Activated naive CD8-positive, alpha-beta T cell treated with anti-CD3 and anti-CD28 coated beads, Interleukin-2, amount 10 ng/mL, durations not matched to agents 7 days and 5 days (primary cell): ENCODE results near the gene FKBP2. TPM values are rescaled to one million over a fixed set of nuclear protein-coding genes. Genes with fewer than 3 reads are reported as not detected.
A peak's percentile ranks its signal among the peaks of the same experiment; 100 is the strongest.

Source experiments
- ATAC-seq: fragments of 150-1000 bp; cut with Tn5 transposase; one replicate; pipeline ENCODE4 v1.10.0; 2021; ENCODE audit warnings: low read depth, moderate library complexity
- POLR2A ChIA-PET: fragments of 350-600 bp; sonication (Branson Sonifier 250); formaldehyde crosslinking; loops from one replicate; lab custom pipeline; 2021; ENCODE audit warnings: antibody characterized with exemption; lab: Charles Lee
- DNase-seq: peaks from one replicate; pipeline ENCODE4 v3.0.0; 2021
- H3K27ac Mint-ChIP-seq: one replicate; pipeline ENCODE4 v1.8.0; 2022; ENCODE audit warnings: mild to moderate bottlenecking, mixed read lengths
- H3K27me3 Mint-ChIP-seq: one replicate; pipeline ENCODE4 v1.8.0; 2022; ENCODE audit warnings: mild to moderate bottlenecking, moderate library complexity, mixed read lengths
- H3K36me3 Mint-ChIP-seq: one replicate; pipeline ENCODE4 v1.8.0; 2021; ENCODE audit warnings: mild to moderate bottlenecking, mixed read lengths
- H3K4me1 Mint-ChIP-seq: one replicate; pipeline ENCODE4 v1.8.0; 2021; ENCODE audit warnings: mixed read lengths
- H3K4me3 Mint-ChIP-seq: one replicate; pipeline ENCODE4 v1.8.0; 2022; ENCODE audit warnings: mild to moderate bottlenecking, moderate library complexity, mixed read lengths
- H3K9me3 Mint-ChIP-seq: one replicate; pipeline ENCODE4 v1.8.0; 2021; ENCODE audit warnings: mixed read lengths
- total RNA-seq, 2 experiments: library from RNA; stranded (reverse); gene quantifications; one replicate each; pipeline ENCODE4 v1.2.3, GENCODE V29; 2021

The FKBP2 gene
- total RNA-seq, 2 experiments from 2014 or later, result 27.7 to 28.1 TPM

DNA sequence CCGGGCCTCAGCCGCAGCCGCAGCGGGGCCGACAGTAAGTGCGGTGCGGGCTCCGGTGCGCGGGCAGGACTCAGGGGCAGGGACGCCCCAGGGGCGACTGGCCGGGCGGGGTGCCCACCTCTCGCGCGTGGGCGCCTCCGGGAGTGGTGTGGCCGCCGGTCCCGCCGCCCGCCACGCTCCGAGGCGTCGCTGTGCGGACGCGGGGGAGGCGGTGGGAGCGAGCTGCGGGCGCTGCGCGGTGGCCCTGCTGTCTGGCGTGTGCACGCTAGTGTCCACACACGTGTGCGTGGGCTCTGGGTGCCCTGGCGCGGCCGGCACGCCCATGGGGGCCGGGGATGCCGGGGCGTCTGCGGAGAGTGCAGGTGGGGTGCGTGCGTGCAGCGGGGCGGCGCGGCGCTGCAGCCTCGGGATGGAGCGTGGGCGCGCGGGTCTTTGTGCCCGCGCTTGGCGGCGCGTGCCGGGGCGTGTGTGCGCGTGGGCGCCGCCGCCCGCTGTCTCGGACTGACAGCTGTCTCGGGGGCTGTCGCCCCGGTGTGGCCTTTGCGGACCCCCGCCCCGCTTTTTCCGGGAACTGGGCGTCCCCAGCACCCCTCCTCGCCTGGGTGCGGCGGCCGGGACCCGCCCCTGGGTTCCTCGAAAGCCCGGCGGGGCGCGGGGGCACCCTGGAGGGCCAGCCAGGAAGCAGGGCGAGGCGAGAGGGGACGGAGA lies 51.0 kb downstream of the FKBP2 start:
- peaks cover 2% of the 10 kb centered on the region for H3K4me1 Mint-ChIP-seq
- ATAC-seq, result peak; percentile 53
- H3K9me3 Mint-ChIP-seq, result no peaks in the 10 kb centered on the region
- peaks cover 59% of the 10 kb centered on the region for H3K27me3 Mint-ChIP-seq
- no peak overlapping the region for H3K4me3 Mint-ChIP-seq
- no peak overlapping the region for H3K27ac Mint-ChIP-seq
- no peak for DNase-seq
- POLR2A ChIA-PET, result interaction anchor here (1.2 kb wide), 1 partner anchor 46 kb away, joined by 3 read pairs; no protein-coding TSS in a partner anchor
- H3K36me3 Mint-ChIP-seq, result no peaks in the 10 kb centered on the region

DNA sequence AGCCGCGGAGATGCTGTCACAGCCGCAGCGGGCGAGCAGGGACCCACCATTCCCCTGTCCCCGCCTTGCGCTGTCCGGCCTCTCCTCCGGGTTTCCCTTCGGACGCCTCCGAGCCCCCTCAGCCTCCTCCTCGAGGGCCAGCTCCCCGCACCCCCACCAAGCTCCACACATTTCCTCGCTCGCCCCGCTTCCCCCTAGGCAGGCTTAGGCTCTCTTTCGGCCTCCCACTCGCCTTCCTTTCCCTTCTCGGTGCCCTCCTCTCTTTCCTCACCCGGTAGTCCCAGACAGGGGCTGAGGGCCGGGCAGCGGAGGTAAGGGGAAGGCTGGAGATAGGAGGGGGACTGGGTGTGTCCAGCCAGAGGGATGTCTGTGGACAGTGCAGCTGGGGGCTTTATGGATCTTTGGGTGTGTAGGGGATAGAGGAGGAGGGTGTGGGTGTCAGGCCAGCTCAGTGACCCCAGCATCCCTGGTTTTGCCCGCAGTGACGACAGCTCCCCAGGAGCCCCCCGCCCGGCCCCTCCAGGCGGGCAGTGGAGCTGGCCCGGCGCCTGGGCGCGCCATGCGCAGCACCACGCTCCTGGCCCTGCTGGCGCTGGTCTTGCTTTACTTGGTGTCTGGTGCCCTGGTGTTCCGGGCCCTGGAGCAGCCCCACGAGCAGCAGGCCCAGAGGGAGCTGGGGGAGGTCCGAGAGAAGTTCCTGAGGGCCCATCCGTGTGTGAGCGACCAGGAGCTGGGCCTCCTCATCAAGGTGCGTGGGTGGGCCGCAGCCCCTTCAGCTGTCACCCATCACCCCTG lies 51.8 kb downstream of the FKBP2 start:
- Mint-ChIP-seq H3K4me3 (peak overlapping the region; percentile 54), H3K9me3 (no peaks in the 10 kb centered on the region), H3K4me1 (peaks cover 2% of the 10 kb centered on the region), H3K36me3 (no peaks in the 10 kb centered on the region), H3K27ac (no peak overlapping the region), H3K27me3 (peaks cover 66% of the 10 kb centered on the region)
- ATAC-seq (no peak), DNase-seq (no peak)
- POLR2A ChIA-PET, result interaction anchor here (0.5 to 1.2 kb wide), 3 partner anchors 21 to 56 kb away, joined by 3 to 6 read pairs (median 3); no protein-coding TSS in a partner anchor

Other genes with a start within 250 kb of the FKBP2 start
- not detected for gene FLRT1, start 205.2 kb upstream of the FKBP2 start, total RNA-seq
- 10 to 100 TPM; 13.5 to 16.1 TPM for gene MACROD1, start 75.0 kb upstream of the FKBP2 start, total RNA-seq
- 100 to 1,000 TPM; 218 to 219 TPM for gene STIP1, start 54.9 kb upstream of the FKBP2 start, total RNA-seq
- gene FERMT3, start 34.4 kb upstream of the FKBP2 start, total RNA-seq, result 100 to 1,000 TPM; 219 to 231 TPM
- gene TRPT1, start 14.9 kb upstream of the FKBP2 start, total RNA-seq, result 10 to 100 TPM; 45.0 to 47.8 TPM
- 100 to 1,000 TPM; 102 to 103 TPM for gene NUDT22, start 14.8 kb upstream of the FKBP2 start, total RNA-seq
- gene DNAJC4, start 10.5 kb upstream of the FKBP2 start, total RNA-seq, result 10 to 100 TPM; 59.6 to 60.3 TPM
- 10 to 100 TPM; 93.4 to 98.8 TPM for gene VEGFB, start 6.5 kb upstream of the FKBP2 start, total RNA-seq
- gene PPP1R14B, start 5.8 kb downstream of the FKBP2 start, total RNA-seq, result 100 to 1,000 TPM; 122 to 124 TPM
- gene PLCB3, start 10.4 kb downstream of the FKBP2 start, total RNA-seq, result 10 to 100 TPM; 18.6 to 18.9 TPM
- 10 to 100 TPM; 32.9 to 35.8 TPM for gene BAD, start 43.6 kb downstream of the FKBP2 start, total RNA-seq
- 10 to 100 TPM; 31.3 to 32.7 TPM for gene GPR137, start 44.8 kb downstream of the FKBP2 start, total RNA-seq
- gene KCNK4, start 50.2 kb downstream of the FKBP2 start, total RNA-seq, result not detected
- not detected for gene CATSPERZ, start 59.3 kb downstream of the FKBP2 start, total RNA-seq
- gene ESRRA, start 64.4 kb downstream of the FKBP2 start, total RNA-seq, result 10 to 100 TPM; 33.9 to 35.1 TPM
- gene TRMT112, start 76.5 kb downstream of the FKBP2 start, total RNA-seq, result 100 to 1,000 TPM; 140 to 151 TPM
- gene PRDX5, start 77.0 kb downstream of the FKBP2 start, total RNA-seq, result 10 to 100 TPM; 85.1 to 91.2 TPM
- gene CCDC88B, start 99.1 kb downstream of the FKBP2 start, total RNA-seq, result 100 to 1,000 TPM; 132 to 142 TPM
- 10 to 100 TPM; 32.4 to 33.9 TPM for gene RPS6KA4, start 118.1 kb downstream of the FKBP2 start, total RNA-seq